NCI-H748 treated with DMSO at 0.1 percent for 48 hours (cell line): ENCODE measurements around the gene APLF.

ENCODE experiments used
- DNase-seq: peaks from one replicate; lab custom pipeline; 2025; lab: John Stamatoyannopoulos, UW

The APLF gene

DNA sequence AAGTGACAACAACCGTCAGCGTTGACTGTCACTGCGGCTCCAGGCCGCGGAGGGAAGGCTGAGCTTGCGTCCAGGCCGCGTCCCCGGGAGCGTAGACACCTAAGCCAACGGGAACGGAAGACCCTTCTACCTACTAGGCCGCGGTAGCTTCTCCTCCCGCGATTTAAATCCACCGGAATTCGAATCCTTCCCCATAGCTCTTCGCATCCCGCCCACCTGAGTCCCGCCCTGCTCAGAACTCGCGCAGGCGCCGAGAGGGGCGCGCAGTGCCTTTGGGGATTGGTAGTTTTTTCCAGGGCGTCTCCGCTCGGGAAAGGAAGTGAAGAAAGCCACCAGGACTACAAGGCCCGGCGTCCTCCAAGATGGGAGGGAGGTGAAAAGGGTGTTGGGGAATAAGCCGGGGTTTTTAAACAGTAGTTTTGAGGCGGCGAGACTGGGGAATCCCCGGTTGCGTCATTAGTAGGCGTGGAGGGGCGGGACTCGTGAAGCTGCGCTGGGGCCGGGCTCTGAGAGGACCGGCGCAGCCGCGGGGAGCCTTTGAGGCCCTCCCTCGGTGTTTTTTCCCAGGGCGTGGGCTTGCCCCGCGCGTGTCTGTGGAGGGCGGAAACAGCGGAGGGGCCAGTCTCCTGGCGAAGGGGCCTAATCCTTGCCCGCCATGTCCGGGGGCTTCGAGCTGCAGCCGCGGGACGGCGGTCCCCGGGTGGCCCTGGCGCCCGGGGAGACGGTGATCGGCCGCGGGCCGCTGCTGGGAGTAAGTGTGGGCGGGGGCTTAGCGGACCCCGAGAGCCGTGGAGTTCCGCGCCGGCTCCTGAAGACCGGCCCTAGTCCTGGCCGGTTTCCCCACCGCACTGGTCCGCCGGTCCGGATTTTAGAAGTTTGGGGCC, at the start of gene APLF, which contains the start of gene FBXO48:
Gene APLF, plus strand, starts transcription at position 509 of the 884 bp plus-strand sequence. Its CDS starts 147 bp downstream, at position 656.
Gene FBXO48, minus strand, starts transcription at position 218 of the 884 bp plus-strand sequence. CDS start 2,149 bp downstream, outside the sequence.
- DNase-seq = peak; percentile 92

DNA sequence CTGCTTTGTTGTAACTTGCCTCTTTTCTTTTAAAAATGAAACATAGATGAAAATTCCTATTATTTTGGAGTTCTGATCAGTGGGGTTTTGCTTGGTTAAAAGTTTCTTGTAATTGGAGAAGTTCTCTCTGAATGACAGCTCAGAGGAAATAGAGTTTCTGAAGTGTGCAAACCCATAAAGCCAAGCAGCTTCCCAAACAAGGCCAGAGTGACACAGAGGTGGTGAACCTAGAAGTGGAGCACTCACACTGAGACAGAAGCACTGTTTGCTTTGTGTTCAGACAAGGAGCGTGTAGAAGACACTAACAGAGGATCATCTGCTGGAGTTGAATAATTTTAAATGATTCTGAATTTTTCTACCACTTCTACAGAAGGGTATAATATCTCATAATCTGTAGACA, 49.5 kb upstream of the APLF start:
- no peak for DNase-seq

- no peak for DNase-seq
Measured at GRCh38 chr2:68418419-68418818, 49.0 kb upstream of the APLF start.

- DNase-seq = no peak
Measured at GRCh38 chr2:68418855-68419254, 48.5 kb upstream of the APLF start.

- DNase-seq = no peak
Measured at GRCh38 chr2:68420254-68420910, 47.0 kb upstream of the APLF start.

GRCh38 chr2:68423966-68424650, 43.3 kb upstream of the APLF start:
- no peak for DNase-seq

- no peak for DNase-seq
Measured at GRCh38 chr2:68425503-68425902, 41.9 kb upstream of the APLF start.

- no peak for DNase-seq
Measured at GRCh38 chr2:68426446-68426845, 40.9 kb upstream of the APLF start.

- no peak for DNase-seq
Measured at GRCh38 chr2:68426848-68427579, 40.4 kb upstream of the APLF start.

DNA sequence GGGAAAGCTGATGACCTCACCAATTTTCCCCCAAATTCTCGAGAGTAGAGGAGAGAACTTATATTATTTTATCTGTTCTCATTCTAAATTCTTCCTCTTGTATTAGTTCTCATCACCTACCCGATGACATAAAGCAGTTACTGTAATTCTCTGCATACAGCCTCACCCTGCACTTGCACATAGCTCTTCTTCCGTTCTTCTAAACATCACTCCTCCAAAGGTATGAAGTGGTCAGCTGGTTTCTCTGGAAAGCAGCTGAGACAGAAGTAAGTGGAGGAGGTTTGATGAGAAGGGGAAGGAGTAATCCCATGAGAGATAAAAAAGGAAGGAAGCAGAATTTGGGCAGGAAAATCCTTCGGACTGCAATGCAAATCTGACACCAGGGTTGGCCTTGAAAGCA, 39.3 kb upstream of the APLF start:
- DNase-seq = no peak

- DNase-seq = no peak
Measured at GRCh38 chr2:68428746-68429145, 38.6 kb upstream of the APLF start.

- no peak for DNase-seq
Measured at GRCh38 chr2:68429311-68429826, 38.0 kb upstream of the APLF start.

- no peak for DNase-seq
Measured at GRCh38 chr2:68431316-68431972, 35.9 kb upstream of the APLF start.

DNA sequence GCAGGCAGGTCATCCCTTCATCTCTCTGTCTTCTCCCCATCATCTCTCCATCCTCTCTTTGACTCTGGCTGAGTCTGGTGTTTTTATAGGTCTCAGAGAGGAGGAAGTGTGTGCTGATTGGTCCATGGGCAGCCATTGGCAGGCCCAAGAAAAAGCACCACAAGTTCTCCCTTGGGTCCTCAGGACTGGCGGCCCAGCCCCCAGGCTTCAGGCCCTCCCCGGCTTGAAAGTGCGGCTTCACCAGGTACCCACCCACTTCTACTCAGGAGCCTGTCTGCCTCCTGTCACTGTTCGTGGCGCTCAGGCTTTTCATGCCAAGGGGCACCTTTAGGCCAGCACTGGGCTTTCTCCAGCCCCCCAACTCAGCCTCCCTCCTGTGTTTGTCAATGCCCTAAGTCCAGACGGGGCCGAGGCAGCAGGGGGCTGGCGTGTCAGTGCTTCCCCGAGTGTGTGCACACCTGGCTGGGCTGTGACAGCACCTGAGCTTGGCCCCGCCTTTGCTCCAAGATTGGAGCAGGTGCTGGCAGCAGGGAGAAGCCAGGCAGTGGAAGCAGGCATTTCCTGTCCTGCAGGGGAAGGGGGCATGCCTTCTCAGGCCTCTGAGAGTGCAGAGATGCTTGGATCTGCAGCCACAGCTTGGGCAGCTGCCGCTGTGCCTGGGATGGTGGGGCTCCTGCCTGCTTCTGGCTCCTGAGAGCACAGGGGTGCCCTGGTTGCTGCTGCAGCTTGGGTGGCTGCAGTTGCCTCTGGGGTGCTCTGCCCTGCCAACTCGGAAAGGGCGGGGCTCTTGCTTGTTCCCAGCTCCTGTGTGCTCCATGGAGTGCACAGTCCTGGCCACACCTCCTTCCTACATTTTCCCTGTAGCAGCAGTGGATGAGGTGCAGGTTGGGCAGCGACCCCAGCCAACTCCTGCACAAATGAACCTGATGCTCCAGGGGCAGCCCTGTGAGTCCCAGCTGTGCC, 34.4 kb upstream of the APLF start:
- DNase-seq = no peak

DNA sequence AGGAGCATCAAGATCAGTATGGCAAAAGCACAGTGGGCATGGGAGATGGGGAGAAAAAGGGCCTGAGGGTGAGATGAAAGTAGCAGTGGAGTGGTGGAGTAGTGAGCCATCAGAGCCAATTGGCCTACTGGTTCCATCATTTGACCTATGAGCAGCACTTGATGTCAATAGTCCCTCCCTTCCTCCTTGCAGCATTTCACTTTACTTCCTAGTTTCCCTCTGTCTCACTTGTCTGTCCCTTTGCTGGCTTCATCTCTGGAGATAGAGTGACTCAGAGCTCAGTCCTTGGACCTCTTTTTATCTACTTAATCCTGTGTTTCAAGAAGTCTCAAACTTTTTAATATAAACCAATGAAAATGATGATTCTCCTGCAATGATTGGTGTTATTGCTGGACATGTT, 32.4 kb upstream of the APLF start:
- DNase-seq = no peak

- DNase-seq = no peak
Measured at GRCh38 chr2:68435615-68436014, 31.8 kb upstream of the APLF start.

DNA sequence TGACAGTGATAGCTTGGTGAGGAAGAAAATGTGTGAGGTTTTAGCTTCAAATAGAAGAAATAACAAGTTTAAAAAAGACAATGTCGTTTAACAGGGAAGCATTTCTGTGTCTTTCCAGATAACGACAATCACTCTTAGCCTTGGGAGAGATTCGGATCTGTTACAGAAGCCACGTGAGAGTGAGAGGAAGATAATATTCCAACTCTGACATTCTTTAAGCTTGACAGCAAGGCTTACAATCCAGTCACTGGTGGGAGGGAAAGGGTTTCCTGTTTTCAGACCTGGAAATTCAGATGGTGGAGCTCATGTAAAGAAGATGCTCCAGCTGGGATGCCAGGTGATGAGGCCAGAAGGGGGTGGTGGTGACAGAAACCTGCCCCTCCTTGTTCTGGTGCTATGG, 31.1 kb upstream of the APLF start:
- DNase-seq = no peak

DNA sequence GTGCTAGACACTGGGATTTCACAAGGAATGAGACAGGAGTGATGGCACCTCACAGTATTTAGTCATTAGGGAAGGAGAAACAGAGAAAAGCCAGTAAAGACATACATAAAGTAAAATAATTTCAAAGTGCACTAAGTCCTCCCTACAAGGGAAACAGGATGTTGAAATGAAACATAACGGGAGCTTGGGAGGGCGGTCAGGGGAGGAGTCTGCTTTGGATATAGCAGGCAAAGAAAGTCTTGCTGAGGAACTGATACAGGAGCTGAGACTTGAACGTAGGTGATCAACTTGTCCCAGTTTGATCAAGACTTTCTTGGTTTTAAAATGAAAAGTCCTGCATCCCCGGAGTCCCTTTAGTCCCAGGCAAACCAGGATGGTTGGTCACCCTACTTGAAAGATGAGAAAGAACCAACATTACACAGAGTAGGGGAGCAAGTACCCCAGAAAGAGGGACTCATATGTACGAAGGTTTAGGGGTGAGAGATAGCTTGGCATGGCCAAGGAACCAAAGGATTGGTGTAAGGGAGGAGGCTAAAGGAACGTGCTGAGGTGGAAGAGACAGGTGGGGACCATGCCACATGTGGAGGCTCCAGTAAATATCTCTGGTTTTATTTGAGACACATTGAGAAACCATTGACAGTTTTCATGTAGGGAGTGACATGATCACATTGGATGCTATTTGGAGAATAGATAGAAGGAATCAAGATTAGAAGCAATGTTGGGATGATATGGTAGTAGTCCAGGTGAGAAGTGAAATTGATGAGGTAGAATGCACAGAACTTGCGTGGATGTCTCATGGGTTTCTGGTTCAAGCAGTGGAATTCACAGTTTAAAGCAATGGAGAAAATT, 28.7 kb upstream of the APLF start:
- DNase-seq = no peak
